Caki2 (cell line): ENCODE measurements around the gene C5orf15. TPM values are rescaled to one million over a fixed set of nuclear protein-coding genes. Genes with fewer than 3 reads are reported as not detected.

Experiments
- DNase-seq: peaks from one replicate; pipeline ENCODE4 v3.0.0-alpha.2; 2015; ENCODE audit warnings: low read depth
- in situ Hi-C: cut with HindIII; loops from 2 replicates; pipeline ENCODE4 v1.10.0; 2016; ENCODE audit warnings: low sequenced_read_pairs, low pct_unique_long_range_greater_than_20kb, mixed read lengths
- total RNA-seq: library from RNA; depleted of rRNA; stranded (reverse); fragments of >200 nt; shearing (Covaris generic); gene quantifications from 2 replicates; pipeline ENCODE4 v1.2.3, GENCODE V29; 2014; ENCODE audit warnings: low replicate concordance; rRNA removed

Gene C5orf15
- total RNA-seq, 1 experiment from 2014 or later: 111 TPM

DNA sequence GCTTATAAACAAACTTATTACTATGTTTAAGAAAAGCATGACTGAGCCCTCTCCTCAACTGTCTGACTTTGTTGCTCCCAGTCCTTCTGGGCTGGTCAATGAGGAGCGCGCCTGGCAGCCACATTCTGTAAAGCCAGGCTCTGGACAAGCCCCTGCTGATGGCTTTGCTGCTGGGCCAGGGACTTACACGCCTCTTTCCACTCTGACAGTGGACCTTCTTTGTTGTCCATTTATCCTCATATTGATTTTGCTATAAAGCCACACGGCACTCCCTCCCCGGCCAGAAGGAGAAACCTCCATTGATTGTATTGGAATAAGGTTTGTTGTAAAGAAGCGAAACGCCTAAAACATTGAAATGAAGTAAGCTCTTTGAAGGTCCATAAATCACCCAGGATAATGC is 50.6 kb downstream of the C5orf15 start:
- DNase-seq: no peak
- in situ Hi-C loops: no loop called here

DNA sequence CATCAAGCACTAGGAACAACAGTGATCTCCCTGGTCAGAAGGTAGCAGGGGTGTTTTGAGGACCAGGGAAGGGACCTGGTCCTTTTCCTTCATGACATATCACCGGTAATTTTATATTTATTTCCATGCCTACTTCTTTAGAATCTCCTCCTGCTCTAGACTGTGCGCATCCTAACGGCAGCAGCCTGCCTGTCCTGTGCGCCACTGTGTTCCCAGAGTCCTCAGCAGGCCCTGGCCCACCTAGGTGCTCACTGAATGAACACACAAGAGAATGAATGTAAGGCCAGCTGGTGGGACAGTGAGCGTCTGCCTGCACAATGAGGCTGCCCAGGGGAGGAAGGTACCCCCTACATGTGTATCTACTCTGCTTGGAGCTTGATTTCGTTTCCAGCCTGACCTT is 51.5 kb downstream of the C5orf15 start:
- no peak for DNase-seq
- in situ Hi-C loops: no loop called here

GRCh38 chr5:133916479-133916878 is 51.9 kb downstream of the C5orf15 start:
- in situ Hi-C loops: no loop called here
- no peak for DNase-seq

GRCh38 chr5:133914434-133914833 is 54.0 kb downstream of the C5orf15 start:
- in situ Hi-C loops: no loop called here
- DNase-seq: no peak

DNA sequence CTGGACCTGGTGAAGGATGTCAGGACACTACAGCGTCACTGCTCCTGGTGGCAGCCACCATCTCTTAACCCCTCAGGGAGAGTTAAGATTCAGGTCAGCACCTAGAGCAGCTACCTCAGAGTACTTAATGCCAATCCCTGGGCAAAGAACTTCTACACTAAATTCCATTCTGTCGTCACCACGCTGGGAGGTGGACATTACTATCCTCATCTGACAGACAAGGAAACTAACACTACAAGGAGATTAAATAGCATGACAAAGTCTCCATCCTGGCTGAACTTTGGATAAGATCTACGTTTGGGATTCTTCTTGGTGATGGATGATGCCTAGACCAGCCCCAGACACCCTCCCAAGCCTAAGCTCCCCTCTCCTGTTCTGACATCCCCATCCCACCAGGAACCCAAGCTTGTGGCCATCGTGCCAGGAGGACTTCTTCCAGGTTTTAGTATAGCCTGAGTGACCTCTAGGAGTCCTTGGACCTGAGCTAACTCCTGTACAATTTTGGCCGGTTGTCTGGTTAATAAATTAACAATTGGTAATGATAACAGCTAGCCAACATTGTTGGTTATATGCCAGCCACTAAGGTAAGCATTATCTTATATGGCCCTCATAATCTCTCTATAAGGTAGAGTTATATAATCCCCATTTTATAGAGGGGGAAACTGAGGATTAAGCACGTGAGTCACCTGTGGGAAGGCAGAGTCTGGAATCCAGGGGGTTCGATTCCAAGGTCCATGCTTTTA is 54.8 kb downstream of the C5orf15 start:
- in situ Hi-C loops: no loop called here
- DNase-seq: no peak

DNA sequence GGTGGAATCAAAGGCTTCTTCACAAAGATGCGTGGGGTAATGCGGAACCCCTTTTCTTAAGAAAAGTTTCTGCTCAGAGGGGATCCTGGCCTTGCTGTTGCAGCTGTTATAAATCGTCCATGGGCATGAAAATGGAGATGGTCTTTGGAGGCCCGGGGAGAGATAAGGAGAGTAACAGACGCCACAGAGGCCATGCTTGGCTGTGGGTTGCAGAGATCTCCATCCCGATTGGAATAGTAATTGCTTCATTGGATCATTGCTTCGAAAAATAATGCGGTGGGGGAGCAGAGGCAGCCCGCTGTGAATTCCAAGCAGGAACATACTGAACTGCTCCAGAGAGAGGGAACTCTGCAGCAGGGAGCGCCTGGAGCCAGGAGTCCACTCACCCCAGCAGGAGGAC is 55.5 kb downstream of the C5orf15 start:
- in situ Hi-C loops: no loop called here
- no peak for DNase-seq

DNA sequence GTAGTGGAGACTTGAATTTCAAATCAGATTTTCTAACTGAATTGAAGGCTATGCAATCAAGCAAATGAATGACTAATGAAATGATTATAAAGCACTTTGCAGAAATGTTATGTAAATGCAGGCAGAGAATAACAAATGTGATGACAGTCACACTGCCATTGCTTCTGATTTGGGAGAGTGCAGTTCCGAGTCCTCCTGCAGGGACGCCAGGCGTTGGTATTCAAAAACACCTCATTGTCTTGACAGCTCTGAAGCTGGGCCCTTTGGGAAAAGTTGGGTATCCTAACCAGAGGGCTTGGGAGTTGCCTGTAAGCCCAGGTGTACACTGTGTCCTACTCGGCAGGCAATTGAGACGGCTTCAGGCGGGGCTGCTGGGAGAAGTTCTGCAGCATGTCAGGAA is 57.9 kb downstream of the C5orf15 start:
- in situ Hi-C loops: no loop called here

DNA sequence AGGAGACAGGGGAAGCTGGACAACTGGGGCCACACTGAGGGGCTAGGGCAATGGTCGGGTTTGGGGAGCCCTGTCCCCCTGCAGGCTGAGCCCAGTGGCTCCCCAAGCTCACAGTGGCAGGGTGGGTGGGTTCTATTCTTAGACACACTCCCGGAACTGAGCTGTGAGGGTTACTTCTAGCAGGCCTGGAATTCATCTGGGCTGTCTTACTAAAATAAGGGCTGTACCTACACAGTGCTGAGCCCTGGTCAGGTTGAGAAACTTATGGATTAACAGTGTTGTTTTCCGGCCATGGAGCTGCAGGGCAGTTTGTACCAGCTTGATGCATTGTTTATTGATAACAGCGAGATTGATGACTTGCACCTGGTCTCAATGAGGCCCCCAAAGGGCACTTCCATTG is 58.8 kb downstream of the C5orf15 start:
- no peak for DNase-seq
- in situ Hi-C loops: no loop called here

More for the DNA sequence above, 57.9 kb downstream of the C5orf15 start:
- DNase-seq: no peak

DNA sequence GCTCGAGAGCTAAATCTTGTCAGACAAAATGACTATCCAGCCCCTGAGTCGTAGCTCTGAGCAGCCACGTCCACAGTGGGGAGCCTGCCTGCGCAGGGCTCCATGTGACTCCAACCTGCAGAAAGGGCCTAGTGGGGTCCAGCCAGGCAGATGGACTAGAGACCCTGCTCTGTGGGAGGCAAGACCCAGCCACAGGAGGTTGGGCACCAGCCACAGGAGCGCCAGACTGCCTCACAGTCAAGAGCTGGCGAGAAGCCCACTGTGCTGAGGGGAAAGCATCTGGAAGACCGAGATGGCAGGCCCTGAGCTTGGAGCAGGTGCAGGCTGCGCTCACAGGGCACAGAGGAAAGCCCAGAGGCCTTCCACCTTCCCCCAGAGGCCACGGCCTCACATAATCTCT is 61.4 kb downstream of the C5orf15 start:
- DNase-seq: no peak
- in situ Hi-C loops: no loop called here

DNA sequence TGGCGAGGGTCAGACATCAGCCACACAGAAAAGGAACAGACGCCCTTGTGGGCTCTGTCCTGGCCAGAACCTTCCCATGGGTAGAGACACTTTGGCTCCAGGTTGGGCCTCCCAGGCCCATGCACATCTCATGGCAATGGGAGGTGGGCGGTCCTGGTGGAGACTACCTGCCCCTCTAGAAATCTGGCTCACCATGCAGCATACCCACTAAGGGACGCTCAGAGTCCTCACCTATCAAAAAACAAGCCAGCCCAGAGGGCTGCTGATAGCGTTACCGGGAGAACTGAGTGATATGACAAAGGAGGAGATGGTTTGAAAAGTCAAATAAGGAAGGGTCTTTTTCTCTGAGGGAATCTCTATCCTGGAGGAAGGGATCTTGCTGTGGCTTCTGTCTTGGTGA is 62.1 kb downstream of the C5orf15 start:
- in situ Hi-C loops: no loop called here
- DNase-seq: no peak

Other genes starting within 250 kb of the C5orf15 start
- gene VDAC1, start 36.4 kb upstream of the C5orf15 start, total RNA-seq: 569 and 576 TPM in 2 replicates
- 1.1 and 2.5 TPM in 2 replicates for gene TCF7, start 146.1 kb upstream of the C5orf15 start, total RNA-seq
- gene SKP1, start 208.3 kb upstream of the C5orf15 start, total RNA-seq: 616 and 685 TPM in 2 replicates